ENCODE data around the gene CEBPA.

The CEBPA gene

DNA sequence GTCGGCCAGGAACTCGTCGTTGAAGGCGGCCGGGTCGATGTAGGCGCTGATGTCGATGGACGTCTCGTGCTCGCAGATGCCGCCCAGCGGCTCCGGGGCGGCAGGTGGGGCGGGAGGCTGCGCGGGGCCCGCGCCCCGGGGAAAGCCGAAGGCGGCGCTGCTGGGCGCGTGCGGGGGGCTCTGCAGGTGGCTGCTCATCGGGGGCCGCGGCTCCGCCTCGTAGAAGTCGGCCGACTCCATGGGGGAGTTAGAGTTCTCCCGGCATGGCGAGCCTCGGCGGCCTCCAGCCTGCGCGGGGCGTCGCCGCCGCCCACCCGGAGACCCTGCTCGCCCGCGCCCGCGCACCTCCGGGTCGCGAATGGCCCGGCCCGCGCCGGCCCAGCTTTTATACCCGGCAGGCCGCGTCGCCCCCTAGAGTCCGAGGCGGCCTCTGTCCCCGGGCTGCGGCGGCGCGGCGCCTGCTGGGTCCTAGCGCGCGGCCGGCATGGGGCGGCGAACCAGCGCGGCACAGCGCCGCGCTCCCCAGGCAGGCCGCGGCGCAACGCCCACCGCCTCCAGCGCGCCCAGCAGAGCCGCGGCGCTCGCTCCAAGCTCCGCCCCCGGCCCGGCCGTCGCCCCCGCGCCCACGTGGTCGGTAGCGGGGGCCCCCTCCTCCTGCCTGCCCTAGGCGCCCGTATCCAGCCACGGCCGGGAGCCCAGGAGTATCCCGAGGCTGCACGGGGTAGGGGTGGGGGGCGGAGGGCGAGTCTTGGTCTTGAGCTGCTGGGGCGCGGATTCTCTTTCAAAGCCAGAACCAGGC lies at the start of gene CEBPA:
CEBPA (minus strand) TSS at position 360 of the 799 bp plus-strand sequence; CDS start at position 240, 120 bp downstream.
- DNase-seq (ENCODE audit: low read depth in 1 of 2, low spot score in 1 of 2), result peak; percentile 26 to 54

DNA sequence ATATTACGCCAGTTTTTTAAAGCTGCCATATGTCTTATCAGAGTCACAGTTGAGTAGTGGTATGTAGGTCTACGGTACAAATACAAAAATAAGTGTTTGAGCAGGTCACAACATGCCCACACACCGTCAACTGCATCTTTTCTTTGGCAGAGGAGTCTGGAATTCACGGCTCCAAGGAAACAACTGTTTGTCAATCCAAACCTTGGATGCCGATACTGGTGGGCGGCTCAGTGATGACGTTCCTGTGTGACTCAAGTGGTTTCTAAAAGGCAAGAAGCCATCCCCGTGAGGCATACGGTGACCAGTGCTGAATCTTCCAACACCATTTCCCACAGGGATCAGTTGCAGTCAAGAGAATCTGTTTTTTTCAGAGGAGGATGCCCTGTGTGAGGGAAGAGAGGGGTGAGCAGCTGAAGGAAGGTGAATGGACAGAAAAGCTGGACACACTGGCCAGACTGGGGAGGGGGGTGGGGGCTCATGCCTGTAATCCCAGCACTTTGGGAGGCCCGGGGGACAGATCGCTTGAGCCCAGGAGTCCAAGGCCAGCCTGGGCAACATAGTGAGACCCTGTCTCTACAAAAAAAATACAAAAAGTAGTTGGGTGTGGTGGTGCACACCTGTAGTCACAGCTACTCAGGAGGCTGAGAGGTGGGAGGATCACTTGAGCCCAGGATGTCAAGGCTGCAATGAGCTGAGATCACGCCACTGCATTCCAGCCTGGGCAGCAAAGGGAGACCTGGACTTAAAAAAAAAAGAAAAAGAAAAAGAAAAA lies 48.4 kb upstream of the CEBPA start:
- DNase-seq (ENCODE audit: low read depth in 1 of 2, low spot score in 1 of 2), result no peak

DNA sequence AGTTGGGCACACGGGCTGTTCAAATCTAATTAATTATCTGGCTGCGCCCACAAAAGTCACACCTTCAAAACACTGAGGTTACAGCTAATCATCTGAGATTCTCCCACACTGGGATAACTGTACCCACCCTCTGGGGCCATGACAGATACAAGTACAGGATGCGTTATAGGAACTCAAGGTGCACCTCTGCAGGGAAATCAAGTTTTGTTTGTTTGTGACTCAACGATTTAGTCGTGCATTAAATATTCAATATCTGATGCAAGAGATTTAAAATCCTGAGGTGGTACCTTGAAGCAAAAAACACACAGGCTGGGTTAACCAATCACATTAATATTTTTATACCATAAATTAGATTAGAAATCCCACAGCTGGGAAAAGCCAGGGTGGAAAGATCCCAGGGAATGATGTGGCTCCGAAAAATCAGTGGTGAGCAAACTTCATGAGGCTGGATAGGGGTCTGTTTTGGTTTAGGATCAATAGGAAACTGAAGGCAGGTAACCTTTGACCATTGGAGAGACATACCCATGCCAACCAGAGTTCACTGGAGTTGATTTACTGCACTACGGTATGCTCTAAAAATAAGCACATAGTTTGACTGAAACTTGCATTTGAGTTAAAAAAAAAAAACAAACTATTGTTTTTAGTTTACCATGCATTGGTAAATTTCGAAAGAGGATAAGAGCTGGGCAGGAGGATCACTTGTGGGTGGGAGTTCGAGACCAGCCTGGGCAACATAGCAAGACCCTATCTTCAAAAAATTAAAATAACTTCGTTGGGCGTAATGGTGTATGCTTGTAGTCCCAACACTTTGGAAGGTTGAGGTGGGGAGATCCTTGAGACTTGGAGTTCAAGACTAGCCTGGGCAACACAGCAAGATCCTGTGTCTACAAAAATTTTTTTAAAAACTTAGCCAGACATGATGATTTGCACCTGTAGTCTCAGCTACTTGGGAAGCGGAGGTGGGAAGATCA lies 47.3 kb upstream of the CEBPA start:
- DNase-seq (ENCODE audit: low read depth in 1 of 2, low spot score in 1 of 2), result no peak

DNA sequence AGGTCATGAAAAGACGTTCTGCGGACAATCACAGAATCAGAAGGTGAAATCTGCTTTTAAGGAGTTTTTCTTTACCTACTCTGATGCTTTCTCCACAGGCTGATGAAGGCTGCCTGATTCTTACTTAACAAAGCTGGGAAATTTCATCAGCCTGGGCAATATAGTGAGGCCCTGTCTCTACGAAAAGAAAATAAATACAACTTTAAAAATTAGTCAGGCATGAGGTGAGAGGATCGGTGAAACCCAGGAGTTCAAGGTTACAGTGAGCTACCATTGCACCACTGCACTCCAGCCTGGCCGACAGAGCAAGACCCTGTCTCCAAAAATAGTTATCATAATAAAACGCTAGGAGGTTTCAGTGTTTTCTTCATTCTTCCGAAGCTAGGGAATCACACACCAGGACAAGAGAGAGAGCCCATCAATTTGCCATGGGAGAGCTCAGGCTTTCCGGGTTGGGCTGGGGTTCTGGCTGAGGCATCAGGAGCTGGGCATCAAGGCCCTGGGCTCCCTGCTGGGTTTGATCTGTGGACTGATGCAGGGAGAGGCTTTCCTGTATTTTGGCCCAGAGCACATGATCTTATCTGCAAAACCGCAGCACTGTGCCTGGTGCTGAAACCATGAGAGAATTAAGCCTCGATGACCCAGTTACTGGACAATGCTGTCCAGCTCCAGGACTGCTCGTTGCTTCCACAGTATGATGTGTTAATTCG lies 46.1 kb upstream of the CEBPA start:
- no peak for DNase-seq (ENCODE audit: low read depth in 1 of 2, low spot score in 1 of 2)

DNA sequence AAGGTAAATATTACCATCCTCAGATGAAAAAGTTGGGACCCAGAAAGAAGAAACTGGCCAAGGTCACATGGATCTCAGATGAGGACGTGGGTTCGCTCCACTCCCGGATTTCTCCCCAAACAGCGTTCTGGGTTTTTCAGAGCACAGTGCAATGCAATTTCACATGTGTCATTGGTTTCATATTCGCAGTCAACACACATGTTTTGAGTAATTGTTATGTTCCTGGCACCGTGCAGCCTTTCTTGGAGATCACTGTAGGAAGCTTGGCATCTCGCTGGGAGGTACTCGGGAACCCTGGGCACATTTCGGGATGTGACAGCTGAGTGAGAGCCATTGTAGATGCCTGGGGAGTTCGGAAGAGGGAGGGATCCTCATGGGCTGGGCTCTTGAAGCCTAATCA lies 45.0 kb upstream of the CEBPA start:
- DNase-seq (ENCODE audit: low read depth in 1 of 2, low spot score in 1 of 2), result no peak

DNA sequence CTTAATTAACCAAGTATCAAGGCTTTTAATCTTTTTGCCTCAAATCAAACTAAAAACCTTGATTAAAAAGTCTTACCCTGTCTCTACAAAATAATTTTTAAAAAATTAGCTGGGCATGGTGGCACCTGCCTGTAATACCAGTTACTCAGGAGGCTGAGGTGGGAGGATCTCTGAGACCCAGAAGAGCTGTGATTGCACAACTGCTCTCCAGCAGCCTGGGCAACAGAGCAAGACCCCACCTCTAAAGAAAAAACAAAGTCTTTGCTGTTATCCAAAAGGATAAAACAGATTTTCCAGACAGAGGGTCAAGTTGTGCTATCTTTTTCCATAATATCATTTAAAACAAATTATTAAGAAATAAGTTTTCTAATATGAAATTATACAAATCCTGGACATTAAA lies 44.3 kb upstream of the CEBPA start:
- DNase-seq (ENCODE audit: low read depth in 1 of 2, low spot score in 1 of 2), result no peak

DNA sequence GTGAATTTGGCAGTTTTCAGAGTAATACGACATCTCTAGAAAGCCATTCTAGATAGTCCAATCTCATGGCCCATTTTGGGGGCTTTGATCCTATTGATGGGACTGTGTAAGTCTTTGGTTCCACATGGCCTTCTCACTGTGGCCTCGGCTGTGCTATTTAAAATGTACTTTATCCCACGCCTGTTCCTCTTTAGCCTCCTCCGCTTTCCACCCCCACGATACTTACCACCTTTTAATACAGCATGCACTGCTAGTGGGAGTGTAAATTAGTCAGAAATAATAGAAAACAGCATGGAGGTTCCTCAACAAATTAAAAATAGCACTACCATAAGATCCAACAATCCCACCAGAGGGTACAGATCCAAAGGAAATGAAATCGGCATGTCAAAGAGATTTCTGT lies 42.8 kb upstream of the CEBPA start:
- no peak for DNase-seq (ENCODE audit: low read depth in 1 of 2, low spot score in 1 of 2)

DNA sequence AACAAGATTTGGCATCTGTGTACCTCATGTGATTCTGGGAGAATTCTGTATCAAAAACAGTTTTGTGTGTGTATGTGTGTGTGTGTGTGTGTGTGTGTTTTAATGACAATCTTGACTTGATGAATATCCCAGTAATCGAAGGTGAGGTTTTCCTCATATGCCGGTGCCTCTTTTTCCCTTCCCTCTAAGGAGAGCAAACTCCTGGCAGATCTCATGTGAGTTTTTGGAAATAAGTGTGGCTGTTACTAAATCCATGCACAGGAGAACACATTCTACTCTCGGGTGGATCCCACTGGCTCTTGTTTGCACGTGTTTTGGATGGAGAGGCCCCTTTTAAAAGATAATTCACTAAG lies 42.2 kb upstream of the CEBPA start:
- no peak for DNase-seq (ENCODE audit: low read depth in 1 of 2, low spot score in 1 of 2)

DNA sequence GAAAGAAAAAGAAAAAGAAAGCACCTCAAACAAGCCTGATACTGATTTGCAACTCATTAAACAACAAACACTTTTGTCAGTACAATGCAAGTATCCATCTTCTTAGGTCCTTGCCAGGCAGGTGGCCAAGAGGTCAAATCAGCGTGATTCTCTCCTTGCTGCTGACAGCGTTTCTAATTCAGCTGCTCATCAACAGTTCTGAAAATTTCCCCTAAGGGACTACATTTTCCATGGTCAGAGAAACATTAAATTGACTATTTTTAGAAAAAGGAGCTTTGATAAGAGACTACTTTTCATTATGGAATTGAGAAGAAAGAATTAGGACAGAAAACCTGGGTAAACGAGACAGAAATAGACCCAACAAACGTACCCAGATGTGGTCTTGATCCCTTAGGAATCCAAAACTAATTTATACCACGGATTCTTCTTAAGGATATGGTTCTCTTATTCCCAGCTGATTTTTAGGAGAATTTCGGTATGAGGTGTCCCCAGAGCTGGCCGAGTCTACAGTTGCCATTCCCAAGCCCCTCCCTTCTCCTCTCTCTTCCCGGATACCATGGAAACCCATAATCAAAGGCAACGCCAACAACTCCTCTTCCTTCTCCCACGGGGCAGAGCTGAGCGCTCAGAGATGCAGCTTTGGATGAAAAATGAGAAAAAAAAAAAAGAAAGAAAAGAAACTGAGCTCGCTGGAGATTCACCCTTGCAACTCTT lies 41.7 kb upstream of the CEBPA start:
- no peak for DNase-seq (ENCODE audit: low read depth in 1 of 2, low spot score in 1 of 2)

DNA sequence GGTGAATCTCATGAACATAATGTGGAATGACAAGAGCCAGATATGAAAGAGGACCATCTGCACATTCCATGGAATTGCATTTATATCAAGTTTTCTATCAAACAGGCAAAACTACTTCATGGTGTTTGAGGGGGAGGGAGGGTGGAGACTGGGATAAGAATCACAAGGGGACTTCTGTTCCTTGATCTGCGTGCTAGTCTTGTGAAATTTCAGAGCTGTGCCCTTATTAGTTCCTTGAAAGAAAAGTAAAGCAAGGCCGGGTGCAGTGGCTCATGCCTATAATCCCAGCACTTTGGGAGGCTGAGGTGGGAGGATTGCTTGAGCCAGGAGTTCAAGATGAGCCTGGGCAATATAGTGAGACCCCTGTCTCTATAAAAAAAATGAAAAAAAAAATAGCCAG lies 41.0 kb upstream of the CEBPA start:
- no peak for DNase-seq (ENCODE audit: low read depth in 1 of 2, low spot score in 1 of 2)

DNA sequence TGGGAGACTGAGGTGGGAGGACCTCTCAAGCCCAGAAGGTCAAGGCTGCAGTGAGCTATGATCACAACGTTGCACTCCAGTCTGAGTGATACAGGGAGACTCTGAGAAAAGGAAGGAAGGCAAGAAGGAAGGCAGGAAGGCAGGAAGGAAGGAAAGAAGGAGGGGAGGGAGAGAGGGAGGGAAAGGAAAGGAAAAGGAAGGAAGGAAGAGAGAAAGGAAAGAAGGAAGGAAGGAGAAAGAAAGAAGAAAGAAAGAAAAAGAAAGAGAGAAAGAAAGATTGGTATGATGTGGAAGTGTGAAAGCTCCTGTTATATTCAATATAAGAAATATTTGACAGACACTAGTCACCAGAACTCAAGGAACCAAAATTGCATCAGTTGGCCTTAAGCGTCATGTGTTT lies 38.7 kb upstream of the CEBPA start:
- no peak for DNase-seq (ENCODE audit: low read depth in 1 of 2, low spot score in 1 of 2)

DNA sequence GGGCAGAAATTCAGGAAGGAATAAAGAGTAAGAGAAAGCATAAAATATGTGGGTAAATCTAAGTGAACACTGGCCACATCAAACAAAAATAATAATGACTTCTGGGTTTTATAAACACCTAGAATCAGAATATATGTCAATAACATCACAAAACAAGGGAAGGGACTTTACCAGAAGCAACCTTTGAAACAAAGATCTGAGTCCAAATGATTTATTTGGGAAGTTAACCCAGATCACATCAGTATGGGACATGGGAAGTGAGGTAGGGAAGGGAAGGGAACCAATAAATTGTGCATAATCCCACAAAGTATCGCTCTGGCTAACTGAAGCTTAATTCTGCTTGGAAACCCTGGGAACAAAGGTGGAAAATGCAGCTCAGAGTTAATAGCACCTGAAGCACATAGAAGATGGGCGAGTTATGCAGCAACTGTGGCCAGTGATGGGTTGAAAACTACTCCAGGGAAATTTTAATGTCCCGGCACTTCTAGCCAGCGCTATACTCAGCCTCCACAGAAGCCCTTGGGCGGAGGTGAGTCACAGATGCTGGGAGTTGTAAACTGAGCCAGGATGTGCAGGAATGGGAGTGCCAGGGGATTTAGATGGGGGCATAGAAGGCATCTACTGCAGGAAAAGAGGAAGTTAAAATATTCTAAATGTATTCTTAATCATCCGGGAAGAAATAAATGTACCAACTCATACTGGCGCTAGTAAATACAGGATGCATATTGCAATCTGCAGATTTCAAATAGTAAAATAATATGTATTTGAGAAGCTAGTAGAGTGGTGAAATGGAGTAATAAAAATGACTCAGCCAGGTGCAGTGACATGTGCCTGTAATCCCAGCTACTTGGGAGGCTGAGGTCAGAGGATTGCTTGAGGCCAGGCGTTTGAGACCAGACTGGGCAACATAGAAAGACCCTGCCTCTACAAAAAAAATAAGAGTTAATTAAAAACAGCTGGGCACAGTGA lies 37.0 kb upstream of the CEBPA start:
- no peak for DNase-seq (ENCODE audit: low read depth in 1 of 2, low spot score in 1 of 2)

DNA sequence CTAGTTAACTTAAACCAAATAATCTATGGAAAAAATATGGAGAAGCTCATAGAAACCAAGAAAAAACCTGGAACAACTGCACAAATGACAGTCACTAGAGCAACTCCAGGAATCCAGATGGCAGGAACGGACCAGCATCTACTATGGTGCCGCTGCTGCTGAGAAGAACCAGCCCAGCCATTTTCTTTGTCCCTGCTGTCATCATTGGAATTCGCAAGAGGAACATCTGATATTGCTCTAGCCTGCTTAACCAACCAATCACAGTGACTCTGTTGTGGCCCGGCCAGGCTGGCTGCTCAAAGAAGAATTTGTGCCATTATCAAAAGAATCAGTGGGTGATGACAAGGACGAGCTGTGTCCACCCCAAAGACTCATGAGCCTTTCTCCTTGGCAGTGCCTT lies 33.1 kb upstream of the CEBPA start:
- no peak for DNase-seq (ENCODE audit: low read depth in 1 of 2, low spot score in 1 of 2)

DNA sequence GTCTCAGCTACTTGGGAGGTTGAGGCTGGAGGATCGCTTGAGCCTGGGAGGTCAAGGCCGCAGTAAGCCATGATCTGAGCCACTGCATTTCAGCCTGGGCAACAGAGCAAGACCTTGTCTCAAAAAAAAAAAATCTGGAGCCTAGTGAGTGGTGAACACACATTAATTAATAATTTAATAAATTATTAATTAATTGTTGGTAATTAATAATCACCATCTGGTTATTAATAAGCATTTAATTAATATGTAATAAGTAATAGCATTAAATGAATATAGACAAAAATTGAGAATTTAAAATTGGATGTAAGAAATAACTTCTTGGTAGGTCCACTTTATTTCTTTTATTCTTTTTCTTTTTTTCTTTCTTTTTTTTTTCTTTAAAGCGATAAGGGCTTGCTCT lies 31.9 kb upstream of the CEBPA start:
- DNase-seq (ENCODE audit: low read depth in 1 of 2, low spot score in 1 of 2), result no peak

DNA sequence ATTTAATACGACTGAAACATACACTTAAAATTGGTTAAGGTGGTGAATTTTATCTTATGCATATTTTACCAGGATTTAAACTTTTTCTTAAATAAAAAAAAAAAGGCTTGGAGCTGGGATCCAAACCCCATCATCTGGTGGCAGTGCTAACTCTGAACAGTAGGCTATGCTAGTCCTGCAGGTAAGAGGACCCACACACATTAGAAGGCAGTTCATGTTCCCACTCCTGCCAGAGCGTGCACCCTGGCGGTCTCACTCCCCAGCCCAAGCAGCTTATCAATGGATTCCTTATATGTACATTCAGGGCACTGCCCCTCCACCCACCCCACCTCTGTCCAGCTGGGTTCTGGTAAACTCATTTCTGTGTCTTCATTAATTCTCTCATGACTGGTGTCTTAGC lies 31.3 kb upstream of the CEBPA start:
- no peak for DNase-seq (ENCODE audit: low read depth in 1 of 2, low spot score in 1 of 2)

DNA sequence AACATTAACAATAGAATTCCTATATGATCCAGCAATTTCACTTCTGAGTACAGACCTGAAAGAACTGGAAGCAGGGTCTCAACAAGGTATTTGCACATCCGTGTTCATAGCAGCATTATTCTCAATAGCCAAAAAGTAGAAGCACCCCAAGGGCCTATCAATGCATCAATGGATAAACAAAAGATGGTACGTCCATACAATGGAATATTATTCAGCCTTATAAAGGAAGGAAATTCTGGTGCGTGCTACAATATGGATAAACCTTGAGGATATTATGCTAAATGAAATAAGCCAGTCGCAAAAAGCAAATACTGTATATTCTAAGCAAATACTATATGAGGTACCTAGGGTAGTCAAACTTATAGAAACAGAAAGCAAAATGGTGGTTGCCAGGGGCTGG lies 30.8 kb upstream of the CEBPA start:
- DNase-seq (ENCODE audit: low read depth in 1 of 2, low spot score in 1 of 2), result no peak

DNA sequence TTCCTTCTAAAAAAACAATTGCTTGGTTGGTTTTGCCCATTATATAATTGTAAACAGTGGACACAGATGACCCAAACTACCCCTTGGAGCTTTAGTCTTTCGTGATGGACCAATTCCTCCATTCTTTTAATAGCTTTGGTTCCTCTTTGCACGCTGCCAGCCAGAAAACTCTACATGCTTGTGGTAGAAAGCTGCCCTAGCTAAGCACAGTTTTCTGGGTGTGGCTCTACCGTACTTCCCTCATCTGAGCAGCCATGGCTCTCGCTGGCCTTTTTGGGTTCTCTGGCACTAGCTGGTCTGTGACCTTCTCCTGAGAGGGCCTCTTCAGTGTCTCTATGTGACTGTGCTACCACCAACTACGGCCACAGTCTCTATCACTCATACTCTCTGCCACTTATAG lies 29.9 kb upstream of the CEBPA start:
- DNase-seq (ENCODE audit: low read depth in 1 of 2, low spot score in 1 of 2), result no peak

DNA sequence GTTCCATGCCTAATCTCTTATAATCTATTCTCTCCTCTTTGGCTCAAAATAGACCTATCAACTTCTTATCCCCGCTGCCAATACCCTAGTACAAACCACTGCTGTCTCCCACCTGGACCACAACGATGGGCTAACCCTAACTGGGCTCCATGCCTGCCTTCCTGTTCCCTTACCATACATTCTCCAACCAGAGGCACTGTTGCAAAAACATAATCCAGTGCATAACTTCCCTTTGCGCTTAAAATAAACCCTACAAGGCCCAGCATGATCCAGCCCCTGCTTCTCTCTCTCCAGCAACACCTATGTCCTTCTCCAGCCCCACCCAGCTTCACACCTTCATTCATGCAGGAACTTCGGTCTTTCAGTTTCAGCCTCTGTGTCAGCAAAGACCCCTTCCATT lies 27.4 kb upstream of the CEBPA start:
- DNase-seq (ENCODE audit: low read depth in 1 of 2, low spot score in 1 of 2), result no peak

DNA sequence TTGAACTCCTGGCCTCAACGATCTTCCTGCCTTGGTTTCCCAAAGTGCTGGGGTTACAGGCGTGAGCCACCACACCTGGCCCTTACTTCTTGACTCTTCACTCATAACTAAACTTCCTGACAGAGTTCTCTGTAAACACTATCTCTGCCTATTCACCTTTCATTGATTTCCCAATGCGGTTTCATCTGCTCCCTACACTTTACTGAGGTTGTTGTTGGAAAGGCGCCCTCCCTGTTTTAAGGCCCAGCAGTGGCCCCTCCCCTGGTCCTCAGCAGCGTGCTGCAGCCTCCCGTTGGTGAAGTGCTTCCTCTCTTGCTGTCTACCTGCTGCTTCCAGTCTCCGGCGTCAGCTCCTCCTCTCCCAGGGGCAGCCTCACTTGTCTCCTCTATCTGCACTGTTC lies 26.7 kb upstream of the CEBPA start:
- no peak for DNase-seq (ENCODE audit: low read depth in 1 of 2, low spot score in 1 of 2)

All from stimulated activated CD4-positive, alpha-beta T cell treated with anti-CD3 and anti-CD28 coated beads, Interleukin-15, amount 100 ng/mL, for 1 hour (primary cell).